GM19372 (cell line): ENCODE data around the gene SPRED2.

Experiments used
- ATAC-seq: cut with Tn5 transposase; IDR thresholded peaks from one replicate; pipeline ENCODE4 v1.9.1; 2021; ENCODE audit warnings: mild to moderate bottlenecking, low read depth, moderate library complexity; ENCODE audit not compliant: unreplicated experiment

Gene SPRED2

DNA sequence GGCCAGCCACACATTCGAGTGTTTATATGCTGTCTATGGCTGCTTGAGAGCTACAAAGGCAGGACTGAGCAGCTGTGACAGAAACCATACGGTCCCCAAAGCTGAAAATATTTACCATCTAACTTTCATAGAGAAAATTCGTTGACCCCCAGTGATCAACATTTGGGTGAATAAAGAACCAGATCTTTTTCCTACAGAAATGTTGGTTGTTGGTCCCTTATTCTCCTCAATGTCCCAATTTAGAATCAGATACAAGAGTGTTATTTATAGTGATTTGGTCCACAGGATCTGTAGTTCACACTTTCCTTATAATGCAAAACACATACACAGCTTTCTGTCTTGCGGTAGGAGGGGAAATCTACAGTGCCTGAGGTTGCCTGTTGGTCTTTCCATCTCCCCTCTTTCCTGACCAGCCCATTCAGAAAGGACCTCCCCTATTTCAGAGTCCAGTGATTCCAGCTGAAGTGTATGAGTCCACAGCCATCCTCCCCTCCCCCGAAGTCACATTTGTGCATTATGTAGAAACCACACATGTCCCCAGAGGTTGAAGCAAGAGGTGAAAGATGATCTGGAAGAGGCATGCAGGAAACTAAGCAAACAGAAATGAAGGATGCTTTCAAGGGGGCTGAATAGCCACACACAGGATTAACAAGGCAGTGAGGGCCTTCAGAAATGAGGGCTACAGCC is 61.9 kb downstream of the SPRED2 start:
- ATAC-seq, result no peak

DNA sequence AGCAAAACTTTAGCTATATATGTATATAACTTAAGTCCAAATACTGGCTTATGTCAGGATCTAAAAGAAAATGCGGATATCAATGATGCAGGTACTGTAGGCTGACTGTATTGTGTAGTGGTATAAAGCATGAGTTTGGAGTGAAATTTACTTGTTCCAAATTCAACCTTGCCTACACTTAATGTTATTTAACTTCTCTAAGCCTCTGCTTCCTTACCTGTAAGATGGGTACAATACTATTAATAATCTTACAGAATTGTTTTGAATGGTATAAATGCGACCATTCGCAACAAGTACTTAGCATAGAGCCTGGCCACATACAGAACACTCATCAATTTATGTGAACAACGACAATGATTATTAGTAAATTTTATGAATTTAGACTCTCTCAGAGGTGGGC is 62.4 kb downstream of the SPRED2 start:
- ATAC-seq, result no peak

DNA sequence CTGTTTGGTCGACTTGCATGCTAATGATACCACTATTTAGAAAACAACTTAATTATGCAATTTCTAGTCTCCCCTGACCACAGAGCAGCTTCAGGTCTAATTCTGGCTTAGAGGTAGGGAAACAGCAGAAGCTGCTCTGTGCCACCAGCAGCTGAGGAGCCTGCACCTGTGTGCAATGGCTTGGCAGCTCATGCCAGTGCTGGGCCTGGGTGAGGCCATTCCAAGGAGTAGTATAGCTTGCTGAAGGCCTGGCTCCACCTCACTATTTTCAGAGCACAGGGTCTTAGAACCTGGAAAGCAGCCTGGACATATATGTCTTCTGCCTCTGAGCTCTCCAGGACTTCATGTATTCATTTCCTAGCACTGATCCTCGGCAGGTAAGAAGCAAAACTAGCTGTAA is 62.8 kb downstream of the SPRED2 start:
- ATAC-seq, result no peak

DNA sequence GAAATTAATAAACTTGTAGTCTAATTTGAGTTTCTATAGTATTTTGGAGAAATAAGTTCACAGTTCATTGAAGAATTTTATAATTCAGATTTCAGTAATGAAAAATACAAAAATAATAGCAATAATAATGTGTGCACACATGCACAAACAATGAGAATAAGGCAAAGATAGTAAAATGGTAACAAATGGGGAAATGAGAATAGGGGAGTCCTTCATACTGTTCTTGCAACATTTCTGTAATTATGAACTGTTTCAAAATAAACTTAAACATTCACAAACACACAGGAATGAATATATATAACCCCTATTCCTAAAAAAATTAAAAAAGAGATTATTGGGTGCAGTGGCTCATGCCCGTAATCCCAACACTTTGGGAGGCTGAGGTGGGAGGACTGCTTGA is 63.9 kb downstream of the SPRED2 start:
- ATAC-seq, result no peak

DNA sequence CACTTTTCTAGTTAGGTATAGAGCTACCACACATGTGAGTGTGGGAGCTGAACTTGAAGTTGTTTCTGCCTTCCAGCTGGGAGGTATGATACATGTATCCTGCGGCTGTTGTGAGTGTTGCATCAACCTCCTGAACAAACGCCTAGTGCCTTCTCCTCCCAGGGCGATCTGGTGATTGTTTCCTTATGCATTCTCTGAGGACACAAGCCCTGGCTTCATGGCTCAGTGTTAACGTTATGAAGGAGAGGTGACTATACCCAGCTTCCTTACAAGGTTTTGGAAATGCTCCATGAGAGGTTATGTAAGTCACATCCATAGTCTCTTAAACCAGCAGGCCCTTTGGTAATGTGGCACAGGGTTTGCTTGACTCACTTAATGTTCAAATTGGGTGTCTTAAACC is 64.9 kb downstream of the SPRED2 start:
- ATAC-seq, result no peak

DNA sequence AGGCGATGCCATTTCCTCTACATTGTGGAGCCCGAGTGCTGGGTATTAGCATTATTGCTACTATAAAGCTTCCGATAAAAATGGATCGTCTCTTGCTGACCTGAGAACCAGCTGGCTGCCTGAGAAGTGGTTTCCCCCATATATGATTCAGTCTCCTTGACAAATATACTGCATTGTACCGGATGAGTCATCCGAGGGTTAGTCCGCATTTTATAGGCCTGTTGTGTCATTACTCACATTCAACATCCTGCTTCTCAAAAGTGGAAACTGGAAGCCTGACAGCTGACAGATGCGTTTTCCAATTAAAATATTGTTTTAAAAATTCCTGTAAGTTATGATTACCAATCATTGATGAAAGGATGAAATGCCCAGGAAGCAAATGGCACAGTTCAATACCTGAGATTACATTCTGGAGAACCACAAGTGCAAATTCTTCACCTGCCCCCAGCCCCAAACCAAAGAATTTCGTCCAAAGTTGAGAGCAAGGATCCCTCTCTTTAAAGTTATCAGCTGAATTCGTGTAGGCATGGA is 65.7 kb downstream of the SPRED2 start:
- ATAC-seq, result no peak

DNA sequence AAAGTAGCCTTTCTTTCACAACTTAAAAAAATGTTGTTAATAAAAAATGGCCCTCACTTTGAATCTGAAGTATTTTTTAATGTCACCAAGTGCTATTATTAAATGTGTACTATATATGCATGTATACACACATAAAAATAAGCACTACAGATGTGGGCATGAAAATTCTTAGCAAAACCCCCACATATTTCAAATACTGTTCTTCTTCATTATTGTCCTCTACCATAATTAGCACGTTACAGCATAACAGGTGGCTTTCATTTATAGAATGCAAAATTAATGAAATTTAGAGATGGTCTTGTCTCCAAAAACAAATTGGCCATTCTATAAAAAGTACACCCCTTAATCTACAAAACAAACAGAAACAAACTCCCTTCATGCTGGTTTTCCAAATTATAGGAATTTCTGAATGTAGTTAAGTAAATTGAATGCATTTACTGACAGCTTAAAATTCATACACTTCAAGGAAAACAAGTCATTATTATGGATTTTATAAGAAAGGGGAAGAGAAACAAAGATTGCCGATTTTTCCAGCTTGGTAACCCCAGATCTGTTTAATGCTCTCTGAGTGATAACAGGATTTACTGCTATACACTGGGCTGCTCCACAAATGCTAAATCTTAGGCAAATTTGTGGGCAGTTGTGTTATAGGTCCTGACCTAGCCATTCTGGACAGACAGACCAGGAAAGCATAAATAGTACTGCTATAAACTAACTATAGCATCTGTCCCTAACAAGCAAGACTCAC is 67.2 kb downstream of the SPRED2 start:
- no peak for ATAC-seq

DNA sequence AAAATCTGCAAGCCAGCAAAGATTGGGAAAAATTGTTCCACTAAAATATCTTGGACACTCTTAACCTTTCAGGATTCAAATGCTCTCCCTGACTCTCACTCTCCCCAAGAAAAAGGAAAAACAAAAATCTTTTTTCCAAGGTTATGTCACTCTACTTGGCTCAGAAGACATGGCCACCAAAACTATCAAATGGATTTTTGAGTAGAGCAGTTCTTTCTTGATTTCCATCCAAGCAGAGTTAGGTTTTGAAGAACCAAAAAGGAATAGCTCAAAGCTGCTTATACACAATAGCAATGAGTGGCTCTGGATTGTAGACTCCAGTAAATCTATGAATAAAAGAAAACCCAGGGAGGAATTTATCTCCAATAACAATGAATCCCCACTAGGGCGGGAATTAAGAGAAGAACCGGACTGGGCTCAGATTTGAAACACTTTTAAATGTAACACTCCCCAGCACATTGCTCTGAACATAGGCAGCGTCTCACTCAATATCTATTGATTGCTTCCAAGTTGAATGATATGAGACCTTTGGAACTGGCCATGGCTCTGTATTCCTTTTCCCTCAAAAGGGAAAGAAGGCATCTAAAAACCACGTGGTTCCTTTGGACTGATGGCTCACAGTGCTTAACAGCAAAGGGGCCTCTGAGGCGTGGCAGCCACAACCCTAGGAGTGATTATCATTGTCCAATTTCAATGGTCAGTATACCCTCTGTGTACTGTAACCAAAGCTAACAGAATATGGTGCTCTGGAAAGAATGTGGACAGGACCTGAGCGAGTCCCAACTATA is 68.3 kb downstream of the SPRED2 start:
- ATAC-seq, result no peak

DNA sequence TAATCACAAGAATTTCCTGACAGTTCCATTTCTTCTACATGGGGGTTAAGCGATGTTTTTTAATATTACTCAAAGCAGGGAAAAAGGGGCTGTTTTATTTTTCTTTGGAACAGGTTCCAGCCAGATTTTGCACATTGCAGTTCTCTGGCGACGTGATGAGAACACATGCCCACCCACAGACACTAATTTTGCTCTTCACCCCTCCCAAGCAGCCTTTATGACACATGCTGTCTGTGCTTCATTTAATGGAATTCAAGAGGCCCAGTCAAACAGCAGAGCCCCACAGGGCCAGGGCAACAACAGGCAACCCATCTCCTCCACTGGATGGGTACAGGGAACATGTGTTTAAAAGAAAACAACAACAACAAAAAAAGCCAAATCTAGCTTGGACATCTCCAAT is 70.8 kb downstream of the SPRED2 start:
- ATAC-seq, result no peak

DNA sequence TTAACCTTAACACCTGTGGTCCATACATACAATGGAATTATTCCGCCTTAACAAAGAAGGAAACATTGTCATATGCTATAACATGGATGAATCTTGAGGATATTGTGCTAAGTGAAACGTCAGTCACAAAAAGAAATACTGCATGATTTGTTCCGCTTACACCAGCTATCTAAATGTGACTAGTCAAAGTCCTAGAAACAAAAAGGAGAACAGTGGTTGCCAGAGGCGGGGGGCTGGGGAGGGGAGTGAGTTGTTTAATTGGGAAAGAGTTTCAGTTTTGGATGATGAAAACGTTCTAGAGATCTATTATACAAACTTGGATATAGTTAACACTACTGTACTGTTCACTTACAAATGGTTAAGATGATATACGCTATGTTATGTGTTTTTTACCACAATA is 72.0 kb downstream of the SPRED2 start:
- ATAC-seq, result no peak

DNA sequence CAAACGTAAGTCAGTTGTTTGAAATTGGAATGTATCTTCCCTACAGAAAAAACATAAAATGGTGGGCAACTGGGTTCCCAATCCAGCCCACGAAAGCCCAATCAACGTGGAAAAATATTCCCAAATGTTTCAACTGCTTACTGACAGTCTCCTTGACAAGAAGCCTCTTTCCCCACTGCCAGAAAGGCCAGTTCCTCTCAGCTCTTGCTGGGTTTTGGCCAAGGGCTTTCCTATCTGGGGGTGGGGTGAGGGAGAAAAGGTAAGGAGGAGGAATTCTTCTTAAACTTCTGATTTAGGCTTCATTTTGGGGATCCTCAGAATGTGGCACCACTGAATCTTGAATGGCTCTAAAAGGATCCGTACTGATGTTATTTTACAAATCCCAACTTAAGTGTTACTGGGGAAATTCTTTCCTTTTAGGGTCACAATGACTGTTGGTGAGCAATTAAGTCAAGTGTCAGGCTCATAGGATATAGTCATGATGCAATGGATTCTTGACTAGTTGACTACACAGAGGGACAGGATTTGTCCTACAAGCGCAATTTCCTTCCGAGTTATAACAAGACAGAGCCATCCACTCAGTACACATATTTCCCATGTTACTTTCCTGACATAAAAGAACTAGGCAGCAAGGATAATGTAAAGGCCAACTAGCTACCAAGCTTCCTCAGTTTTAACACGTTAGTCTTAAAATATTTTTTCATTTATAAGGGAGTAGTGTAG is 73.6 kb downstream of the SPRED2 start:
- no peak for ATAC-seq

DNA sequence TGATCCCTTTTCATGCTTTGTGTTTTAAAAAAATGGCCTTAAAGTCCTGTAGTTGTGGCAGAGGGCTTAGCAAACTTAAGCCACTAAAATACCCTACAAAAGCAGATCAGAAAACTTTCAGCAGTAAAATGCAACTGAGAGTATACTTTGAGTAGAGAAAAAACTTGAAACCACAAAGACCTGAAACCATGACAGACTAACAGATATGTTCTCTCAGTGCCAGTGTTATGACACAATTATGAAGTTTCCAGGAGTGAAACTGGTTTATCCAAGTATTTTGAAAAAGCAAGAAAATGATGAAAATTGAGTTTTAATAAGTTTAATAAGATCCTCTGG is 74.5 kb downstream of the SPRED2 start:
- ATAC-seq, result peak; percentile 85

DNA sequence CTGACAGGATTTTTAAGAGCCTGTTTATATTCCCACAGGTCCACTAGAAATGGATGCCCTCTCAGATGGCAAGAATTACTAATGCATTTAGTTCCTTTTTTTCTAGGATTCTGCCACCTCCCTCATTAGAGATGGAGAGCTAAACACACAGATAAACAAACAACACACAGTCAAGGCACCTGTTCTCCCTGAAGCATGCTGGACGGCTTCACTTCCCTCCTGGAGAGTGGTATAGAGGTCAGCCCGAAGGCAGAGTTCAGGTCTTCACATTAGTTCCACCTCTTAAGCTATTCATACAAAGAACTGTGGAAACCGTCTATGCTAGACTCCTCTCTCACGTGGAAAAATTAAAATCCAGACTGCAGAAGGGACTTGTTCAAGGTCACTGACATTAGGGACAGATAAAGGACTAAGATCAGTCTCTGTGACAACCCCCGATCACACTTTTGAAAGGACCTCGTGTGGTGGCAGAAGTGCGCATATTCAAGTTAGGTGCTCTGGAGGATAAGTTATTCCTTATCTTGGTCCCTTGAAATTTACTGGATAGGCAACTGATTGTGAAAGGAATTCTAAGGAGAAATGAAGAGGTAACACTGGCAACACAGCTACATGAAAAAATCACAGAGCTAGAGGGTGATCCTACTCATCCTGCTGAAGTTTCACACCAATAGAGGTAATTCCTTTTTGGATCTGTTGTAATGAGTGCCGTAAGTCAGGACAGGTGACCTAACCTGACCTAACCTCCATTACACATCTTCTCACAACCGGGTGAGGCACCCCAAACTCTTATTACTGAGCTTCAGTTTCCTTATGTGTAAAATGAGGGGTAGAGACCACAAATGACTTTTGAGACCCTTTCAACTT is 75.1 kb downstream of the SPRED2 start:
- ATAC-seq, result peak; percentile 39

DNA sequence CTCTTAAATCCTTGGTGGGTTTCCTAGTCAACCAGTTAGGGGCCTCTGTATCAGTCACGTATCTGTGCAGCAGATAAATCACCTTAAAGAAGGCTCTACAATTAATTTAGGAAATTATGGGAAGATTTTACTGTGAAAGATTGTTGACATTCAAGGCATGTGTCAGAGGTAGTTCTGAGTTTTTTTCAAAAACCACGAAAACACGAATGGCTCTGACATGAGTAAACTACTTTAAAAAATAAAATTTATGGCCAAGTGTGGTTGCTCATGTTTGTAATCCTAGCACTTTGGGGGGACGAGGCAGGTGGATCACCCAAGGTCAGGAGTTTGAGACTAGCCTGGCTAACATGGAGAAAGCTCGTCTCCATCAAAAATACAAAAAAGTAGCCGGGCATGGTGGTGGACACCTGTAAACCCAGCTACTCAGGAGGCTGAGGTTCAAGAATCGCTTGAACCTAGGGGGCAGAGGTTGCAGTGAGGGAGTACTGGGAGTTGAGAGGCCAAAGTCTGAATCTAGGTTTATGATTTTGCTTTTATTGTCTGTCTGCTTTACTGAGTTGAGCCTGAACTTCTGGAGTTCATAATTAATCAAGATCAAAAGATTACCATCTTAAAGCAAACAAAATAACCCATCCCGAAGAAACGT is 77.1 kb downstream of the SPRED2 start:
- no peak for ATAC-seq

DNA sequence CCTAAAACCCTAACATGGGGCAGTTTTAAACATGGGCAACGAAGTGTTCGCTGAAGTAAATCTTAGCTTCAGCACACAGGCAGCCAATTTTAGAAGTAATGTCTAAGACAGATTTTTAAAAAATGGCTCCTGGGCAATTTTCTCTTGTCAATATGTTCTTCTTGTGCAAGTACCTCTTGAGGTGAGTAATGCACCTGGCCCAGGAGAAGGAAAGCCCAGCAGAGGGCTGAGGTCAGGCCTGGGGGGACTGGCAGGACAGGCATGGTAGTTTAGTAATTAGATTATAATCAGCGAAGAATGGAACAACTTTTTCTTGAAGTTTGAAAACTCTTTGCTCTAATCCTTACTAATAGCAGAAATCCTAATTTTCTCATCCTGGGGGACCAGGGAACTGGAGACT is 77.6 kb downstream of the SPRED2 start:
- ATAC-seq, result no peak

DNA sequence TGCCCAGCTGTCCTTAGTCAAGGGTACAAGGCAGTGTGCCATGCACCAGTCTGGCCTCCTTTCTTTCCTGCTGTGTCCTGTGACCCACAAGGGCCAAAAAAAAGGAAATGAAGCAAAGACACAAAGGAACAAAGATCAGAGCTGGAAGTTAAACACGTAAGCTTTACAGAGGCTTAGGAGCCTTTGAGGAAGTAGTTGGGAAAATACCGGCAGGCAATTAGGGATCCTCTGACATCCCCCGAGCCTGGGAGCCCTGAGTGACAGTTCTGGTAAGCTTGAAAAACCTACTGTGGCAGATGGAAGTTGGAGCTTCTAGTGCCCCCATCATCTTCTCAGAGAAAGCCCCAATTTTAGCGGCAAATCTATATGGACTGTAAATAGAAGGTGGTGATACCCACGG is 78.5 kb downstream of the SPRED2 start:
- no peak for ATAC-seq

DNA sequence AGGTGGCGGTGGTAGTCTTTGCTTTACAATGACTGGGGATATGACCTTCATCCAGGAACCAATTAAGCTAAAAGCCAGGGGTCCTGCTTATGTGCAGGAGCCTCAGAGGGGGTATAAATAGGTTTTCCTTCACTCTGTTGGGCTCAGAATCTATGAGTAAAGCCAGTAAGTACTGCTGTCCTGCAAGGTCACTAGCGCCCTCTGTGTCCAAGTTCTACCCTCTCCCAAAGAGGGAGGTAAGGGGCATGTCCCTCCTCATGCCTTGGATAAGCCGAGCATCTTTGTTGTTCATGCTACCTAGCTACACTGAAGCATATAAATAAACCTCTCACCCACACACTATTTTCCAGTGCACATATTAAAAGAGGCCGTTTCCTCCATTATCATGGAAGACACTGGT is 79.4 kb downstream of the SPRED2 start:
- no peak for ATAC-seq

DNA sequence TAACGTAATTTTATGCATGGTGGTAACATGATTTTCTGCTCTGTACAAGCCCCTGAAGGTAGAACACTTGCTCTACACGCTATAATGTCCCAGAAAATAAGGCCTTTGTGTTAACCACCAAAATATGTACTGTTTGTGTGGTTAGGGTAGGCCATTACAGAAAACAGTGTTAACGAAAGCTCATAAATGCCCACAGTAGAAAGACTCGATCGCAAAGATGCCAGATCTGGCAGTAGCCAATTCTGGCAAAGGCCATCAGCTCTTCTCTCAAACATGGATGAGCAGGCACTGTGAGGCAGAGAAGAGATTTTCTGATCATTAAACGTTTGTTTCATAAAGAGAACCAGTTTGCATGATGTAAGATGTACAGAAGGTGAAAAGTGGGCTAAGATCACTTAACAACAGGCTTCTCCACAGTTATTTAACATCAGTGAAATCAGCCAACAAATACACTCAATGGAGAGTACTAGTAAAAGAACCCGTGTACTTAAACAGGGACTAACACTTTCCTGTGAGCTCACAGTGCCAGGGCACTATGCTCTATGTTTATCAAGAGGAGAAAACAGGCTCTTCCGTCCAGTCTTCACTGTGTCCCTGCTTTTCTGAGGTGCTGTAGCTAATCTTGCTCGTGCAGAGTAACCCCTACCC is 80.3 kb downstream of the SPRED2 start:
- ATAC-seq, result no peak
